ENCODE measurements around the gene DPH6.
"Not testable (repeated sequence)": the region's sequence is repeated elsewhere in the genome, so short reads cannot be mapped to it uniquely, and the experiment has no call there.

Gene DPH6

GRCh38 chr15:35545824-35546510 lies at the start of gene DPH6:
DPH6 (minus strand) TSS chr15:35546165; CDS start chr15:35546141, 24 bp downstream.
- Histone ChIP-seq H3K36me3 (ENCODE audit: insufficient read depth, low read length) (no peaks in the 10 kb centered on the region), H3K4me1 (ENCODE audit: insufficient read depth, low read length) (peaks cover 24% of the 10 kb centered on the region; the same call in 1 of the 2 replicates), H3K9me3 (ENCODE audit: control insufficient read depth, insufficient read depth, low read length) (no peaks in the 10 kb centered on the region), H3K9ac (ENCODE audit: low read depth, low read length) (peak within 1 kb of the TSS; percentile 83)

GRCh38 chr15:35595656-35596055 lies 49.7 kb upstream of the DPH6 start:
- no peaks in the 10 kb centered on the region for H3K36me3 ChIP-seq (ENCODE audit: insufficient read depth, low read length)
- H3K9ac ChIP-seq (ENCODE audit: low read depth, low read length), result no peak overlapping the region
- peaks cover 4% of the 10 kb centered on the region; the same call in 1 of the 2 replicates for H3K9me3 ChIP-seq (ENCODE audit: control insufficient read depth, insufficient read depth, low read length)
- no peaks in the 10 kb centered on the region for H3K4me1 ChIP-seq (ENCODE audit: insufficient read depth, low read length)

- H3K36me3 ChIP-seq (ENCODE audit: insufficient read depth, low read length); H3K9ac ChIP-seq (ENCODE audit: low read depth, low read length); H3K4me1 ChIP-seq (ENCODE audit: insufficient read depth, low read length); H3K9me3 ChIP-seq (ENCODE audit: control insufficient read depth, insufficient read depth, low read length): not testable (repeated sequence)
Measured at GRCh38 chr15:35591987-35592386, 46.0 kb upstream of the DPH6 start.

GRCh38 chr15:35583863-35584528 lies 38.0 kb upstream of the DPH6 start:
- H3K9me3 ChIP-seq (ENCODE audit: control insufficient read depth, insufficient read depth, low read length), result no peaks in the 10 kb centered on the region
- no peaks in the 10 kb centered on the region; the same call in 1 of the 2 replicates for H3K4me1 ChIP-seq (ENCODE audit: insufficient read depth, low read length)
- H3K36me3 ChIP-seq (ENCODE audit: insufficient read depth, low read length), result no peaks in the 10 kb centered on the region
- no peak overlapping the region for H3K9ac ChIP-seq (ENCODE audit: low read depth, low read length)

- Histone ChIP-seq H3K4me1 (ENCODE audit: insufficient read depth, low read length) (no peaks in the 10 kb centered on the region), H3K9me3 (ENCODE audit: control insufficient read depth, insufficient read depth, low read length) (no peaks in the 10 kb centered on the region), H3K9ac (ENCODE audit: low read depth, low read length) (no peak overlapping the region), H3K36me3 (ENCODE audit: insufficient read depth, low read length) (no peaks in the 10 kb centered on the region)
Measured at GRCh38 chr15:35580606-35581005, 34.6 kb upstream of the DPH6 start.

DNA sequence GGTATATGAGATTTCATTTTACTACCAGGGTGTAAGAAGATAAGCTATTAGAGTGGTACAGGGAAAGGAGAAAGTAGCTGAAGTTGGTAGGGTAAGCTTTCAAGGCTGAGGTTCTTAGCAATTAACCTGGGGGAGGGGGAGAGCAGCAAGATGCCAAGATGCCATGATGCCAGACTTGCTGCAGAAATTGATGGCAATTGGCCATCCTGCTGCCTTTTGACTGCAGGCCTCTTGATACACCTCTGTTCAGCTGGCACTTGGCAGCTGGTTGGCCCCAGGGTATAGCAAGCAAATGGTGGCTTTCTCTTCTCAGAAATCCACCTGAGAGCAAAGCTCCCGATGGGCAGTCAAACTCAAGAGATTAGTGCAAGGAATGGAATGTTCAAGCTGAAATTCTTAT lies 21.4 kb upstream of the DPH6 start:
- no peaks in the 10 kb centered on the region for H3K9me3 ChIP-seq (ENCODE audit: control insufficient read depth, insufficient read depth, low read length)

GRCh38 chr15:35566991-35567390 lies 21.0 kb upstream of the DPH6 start:
- Histone ChIP-seq H3K9ac (ENCODE audit: low read depth, low read length) (no peak overlapping the region), H3K9me3 (ENCODE audit: control insufficient read depth, insufficient read depth, low read length) (no peaks in the 10 kb centered on the region), H3K36me3 (ENCODE audit: insufficient read depth, low read length) (no peaks in the 10 kb centered on the region), H3K4me1 (ENCODE audit: insufficient read depth, low read length) (no peaks in the 10 kb centered on the region)

More for the DNA sequence above, 21.4 kb upstream of the DPH6 start:
- H3K4me1 ChIP-seq (ENCODE audit: insufficient read depth, low read length), result no peaks in the 10 kb centered on the region
- no peaks in the 10 kb centered on the region for H3K36me3 ChIP-seq (ENCODE audit: insufficient read depth, low read length)
- H3K9ac ChIP-seq (ENCODE audit: low read depth, low read length), result no peak overlapping the region

DNA sequence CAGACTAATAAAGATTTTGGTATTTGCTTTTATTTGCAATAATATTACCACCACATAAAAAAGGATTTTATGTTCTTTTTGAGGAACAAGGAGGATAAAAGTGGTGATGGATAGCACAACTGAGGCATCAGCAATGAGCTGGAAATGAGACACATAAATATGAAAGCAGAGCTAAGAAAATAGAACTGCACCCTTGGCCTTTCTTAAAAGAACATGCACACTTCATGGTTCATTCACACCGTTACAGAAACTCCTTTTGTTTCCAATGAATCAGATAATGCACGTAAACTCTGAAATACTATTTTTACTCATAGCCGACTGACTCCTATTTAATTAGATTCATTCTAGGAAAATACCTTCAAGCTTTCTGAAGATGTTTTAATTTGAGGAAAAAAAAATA lies 19.9 kb upstream of the DPH6 start:
- H3K36me3 ChIP-seq (ENCODE audit: insufficient read depth, low read length), result no peaks in the 10 kb centered on the region
- H3K4me1 ChIP-seq (ENCODE audit: insufficient read depth, low read length), result no peaks in the 10 kb centered on the region
- H3K9ac ChIP-seq (ENCODE audit: low read depth, low read length), result no peak overlapping the region
- H3K9me3 ChIP-seq (ENCODE audit: control insufficient read depth, insufficient read depth, low read length), result no peaks in the 10 kb centered on the region

DNA sequence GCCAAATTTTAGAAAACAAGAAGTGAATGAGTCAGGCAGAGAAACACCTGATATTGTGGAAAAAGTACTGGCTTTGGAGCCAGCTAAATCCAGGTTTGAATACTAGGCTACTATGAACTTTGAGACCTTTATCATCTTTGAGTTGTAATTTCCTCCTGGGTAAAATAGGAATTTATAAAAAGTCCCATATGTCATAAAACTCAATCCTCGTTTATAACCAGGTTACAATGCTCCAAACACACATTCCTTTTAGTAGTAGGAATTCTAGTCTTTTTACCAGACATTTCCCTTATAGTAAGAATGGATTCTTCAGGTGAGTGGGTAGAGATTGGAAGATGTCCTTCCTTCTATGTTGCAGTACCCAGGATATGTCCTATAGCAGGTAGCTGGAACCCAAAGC lies 16.7 kb upstream of the DPH6 start:
- Histone ChIP-seq H3K36me3 (ENCODE audit: insufficient read depth, low read length) (no peaks in the 10 kb centered on the region), H3K9ac (ENCODE audit: low read depth, low read length) (no peak overlapping the region), H3K9me3 (ENCODE audit: control insufficient read depth, insufficient read depth, low read length) (no peaks in the 10 kb centered on the region)

DNA sequence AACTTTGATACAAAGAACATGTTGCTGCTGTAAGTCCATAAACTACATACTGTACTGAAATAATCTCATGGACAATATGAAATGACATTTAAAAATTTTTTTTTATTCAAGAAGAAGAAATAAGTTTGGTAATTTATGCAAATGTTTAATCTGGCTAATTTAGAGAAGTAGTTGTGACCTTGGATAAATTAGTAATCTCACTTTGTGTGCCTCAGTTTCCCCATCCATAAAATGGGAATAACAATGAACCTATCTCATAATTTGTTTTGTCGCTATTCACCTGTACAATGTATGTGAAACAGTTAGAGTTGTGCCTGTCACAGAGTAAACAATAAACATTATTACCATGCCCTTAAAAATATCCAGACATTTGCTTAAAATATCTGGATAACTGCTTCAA lies 15.3 kb upstream of the DPH6 start:
- Histone ChIP-seq H3K36me3 (ENCODE audit: insufficient read depth, low read length) (no peaks in the 10 kb centered on the region), H3K9me3 (ENCODE audit: control insufficient read depth, insufficient read depth, low read length) (no peaks in the 10 kb centered on the region), H3K4me1 (ENCODE audit: insufficient read depth, low read length) (no peaks in the 10 kb centered on the region; the same call in 1 of the 2 replicates), H3K9ac (ENCODE audit: low read depth, low read length) (no peak overlapping the region)

More for the DNA sequence above, 16.7 kb upstream of the DPH6 start:
- H3K4me1 ChIP-seq (ENCODE audit: insufficient read depth, low read length), result no peaks in the 10 kb centered on the region; the same call in 1 of the 2 replicates

- no peak overlapping the region for H3K9ac ChIP-seq (ENCODE audit: low read depth, low read length)
Measured at GRCh38 chr15:35560870-35561269, 14.9 kb upstream of the DPH6 start.

DNA sequence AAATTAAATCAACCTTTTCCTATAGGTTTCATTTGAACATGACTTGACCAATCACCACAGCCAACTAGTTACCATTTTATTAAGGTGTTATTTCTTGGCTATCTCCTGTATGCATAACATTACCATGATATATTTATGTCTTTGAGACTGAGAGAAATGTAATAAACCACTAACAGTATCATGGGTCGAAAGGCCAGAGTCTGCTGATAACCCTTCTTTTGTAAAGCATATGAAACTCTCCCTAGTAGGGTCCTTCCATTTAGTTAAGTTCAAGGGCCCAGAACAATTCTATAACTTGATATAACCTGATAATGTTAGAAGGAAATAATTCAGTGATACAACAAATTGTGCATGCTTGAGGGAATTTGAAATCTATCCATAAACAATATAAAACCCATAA lies 14.3 kb upstream of the DPH6 start:
- H3K9ac ChIP-seq (ENCODE audit: low read depth, low read length), result no peak overlapping the region
- H3K36me3 ChIP-seq (ENCODE audit: insufficient read depth, low read length), result no peaks in the 10 kb centered on the region
- H3K4me1 ChIP-seq (ENCODE audit: insufficient read depth, low read length), result no peaks in the 10 kb centered on the region; the same call in 1 of the 2 replicates
- no peaks in the 10 kb centered on the region for H3K9me3 ChIP-seq (ENCODE audit: control insufficient read depth, insufficient read depth, low read length)

More at GRCh38 chr15:35560870-35561269, 14.9 kb upstream of the DPH6 start:
- Histone ChIP-seq H3K9me3 (ENCODE audit: control insufficient read depth, insufficient read depth, low read length) (no peaks in the 10 kb centered on the region), H3K36me3 (ENCODE audit: insufficient read depth, low read length) (no peaks in the 10 kb centered on the region), H3K4me1 (ENCODE audit: insufficient read depth, low read length) (no peaks in the 10 kb centered on the region; the same call in 1 of the 2 replicates)

DNA sequence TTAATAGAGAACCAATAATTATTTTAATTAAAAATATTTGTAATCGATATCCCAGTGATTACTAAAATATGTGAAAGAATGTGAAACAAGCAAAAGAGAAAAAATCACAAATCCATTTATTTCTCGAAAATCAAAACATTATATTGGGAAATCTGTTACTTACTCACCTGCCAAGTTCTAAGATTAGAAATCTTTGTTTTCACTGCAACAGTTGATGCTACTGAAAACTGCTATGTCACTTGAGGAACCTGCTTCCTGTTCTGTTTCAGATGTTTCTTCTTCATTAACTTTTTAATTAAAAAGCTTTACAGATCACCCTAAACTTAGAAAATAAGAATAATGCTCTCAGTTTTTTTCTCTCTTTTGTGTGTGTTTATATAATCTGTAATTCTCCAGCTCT lies 13.7 kb upstream of the DPH6 start:
- Histone ChIP-seq H3K9me3 (ENCODE audit: control insufficient read depth, insufficient read depth, low read length) (no peaks in the 10 kb centered on the region), H3K36me3 (ENCODE audit: insufficient read depth, low read length) (no peaks in the 10 kb centered on the region), H3K9ac (ENCODE audit: low read depth, low read length) (no peak overlapping the region), H3K4me1 (ENCODE audit: insufficient read depth, low read length) (no peaks in the 10 kb centered on the region; the same call in 1 of the 2 replicates)

GRCh38 chr15:35557544-35557943 lies 11.6 kb upstream of the DPH6 start:
- Histone ChIP-seq H3K4me1 (ENCODE audit: insufficient read depth, low read length) (no peaks in the 10 kb centered on the region; the same call in 1 of the 2 replicates), H3K9ac (ENCODE audit: low read depth, low read length) (no peak overlapping the region), H3K9me3 (ENCODE audit: control insufficient read depth, insufficient read depth, low read length) (no peaks in the 10 kb centered on the region), H3K36me3 (ENCODE audit: insufficient read depth, low read length) (no peaks in the 10 kb centered on the region)

- no peaks in the 10 kb centered on the region for H3K36me3 ChIP-seq (ENCODE audit: insufficient read depth, low read length)
- H3K9ac ChIP-seq (ENCODE audit: low read depth, low read length), result no peak overlapping the region
- no peaks in the 10 kb centered on the region for H3K9me3 ChIP-seq (ENCODE audit: control insufficient read depth, insufficient read depth, low read length)
- H3K4me1 ChIP-seq (ENCODE audit: insufficient read depth, low read length), result no peaks in the 10 kb centered on the region; the same call in 1 of the 2 replicates
Measured at GRCh38 chr15:35557012-35557411, 11.0 kb upstream of the DPH6 start.

Measured in ES-I3 (cell line).